Amniotic stem cell (primary cell): ENCODE data around the gene SPATA31E1.
"Not testable (repeated sequence)": the region's sequence is repeated elsewhere in the genome, so short reads cannot be mapped to it uniquely, and the experiment has no call there.

Experiments
- DNase-seq: peaks from one replicate; lab custom pipeline; 2025; lab: John Stamatoyannopoulos, UW

The SPATA31E1 gene

DNA sequence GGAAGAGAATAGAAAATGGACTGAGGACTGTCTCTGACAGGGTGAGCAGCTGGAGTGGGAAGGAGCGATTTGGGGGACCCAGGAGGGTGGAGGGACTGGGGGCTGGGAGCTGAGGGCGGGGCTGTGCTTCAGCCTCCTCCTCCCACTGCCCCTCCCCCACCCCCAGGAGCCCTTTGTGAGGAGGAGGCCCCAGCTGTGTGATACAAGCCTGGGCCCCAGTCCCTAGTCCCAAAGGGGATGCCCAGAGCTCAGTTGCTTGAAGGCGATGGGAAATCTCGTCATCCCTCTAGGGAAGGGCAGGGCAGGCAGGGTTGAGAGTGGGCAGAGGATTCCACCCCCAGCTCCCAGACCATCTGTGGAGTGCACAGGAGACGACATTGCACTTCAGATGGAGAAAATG lies at the start of gene SPATA31E1:
Gene SPATA31E1 (plus strand): TSS at position 251 of the 400 bp plus-strand sequence. CDS start 15 bp downstream, at position 266.
- DNase-seq = no peak

DNA sequence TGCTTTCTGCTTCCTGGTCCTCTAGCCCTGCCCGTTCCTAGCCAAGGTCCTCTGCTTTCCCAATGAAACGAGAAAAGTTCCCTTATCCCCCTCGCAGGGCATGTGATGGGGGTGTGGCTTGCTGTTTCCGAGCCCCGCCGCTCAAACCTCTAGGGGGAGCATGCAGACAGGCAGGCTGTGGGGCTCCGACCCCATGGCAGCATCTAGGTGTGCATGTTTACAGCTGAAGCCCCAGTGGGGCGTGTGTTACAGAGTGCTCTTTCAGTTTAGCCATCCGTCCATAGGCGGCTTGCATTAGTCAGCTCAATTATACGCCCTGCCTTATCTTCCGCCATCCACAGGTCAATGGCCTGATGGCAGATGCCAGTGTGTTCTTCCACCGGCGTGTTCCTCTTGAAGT lies 48.3 kb upstream of the SPATA31E1 start:
- DNase-seq = no peak

DNA sequence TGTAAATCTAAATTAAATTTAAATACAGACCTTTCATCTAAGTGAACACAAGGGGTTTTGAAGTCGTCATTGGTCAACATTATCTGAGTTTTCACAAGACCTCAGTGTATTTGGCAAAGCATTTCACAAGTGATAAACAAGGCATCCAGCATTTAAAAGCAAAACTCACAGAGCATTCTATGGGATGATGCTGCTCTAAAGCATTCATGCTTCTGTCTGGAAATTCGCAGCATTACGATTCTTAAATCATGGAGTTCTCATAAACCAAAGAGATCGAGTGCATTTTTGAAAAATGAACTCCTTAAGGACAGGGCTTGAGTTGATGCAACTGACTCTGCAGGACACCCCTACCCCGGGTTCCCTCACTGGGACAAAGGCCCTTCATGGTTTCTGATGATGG lies 46.1 kb upstream of the SPATA31E1 start:
- no peak for DNase-seq

DNA sequence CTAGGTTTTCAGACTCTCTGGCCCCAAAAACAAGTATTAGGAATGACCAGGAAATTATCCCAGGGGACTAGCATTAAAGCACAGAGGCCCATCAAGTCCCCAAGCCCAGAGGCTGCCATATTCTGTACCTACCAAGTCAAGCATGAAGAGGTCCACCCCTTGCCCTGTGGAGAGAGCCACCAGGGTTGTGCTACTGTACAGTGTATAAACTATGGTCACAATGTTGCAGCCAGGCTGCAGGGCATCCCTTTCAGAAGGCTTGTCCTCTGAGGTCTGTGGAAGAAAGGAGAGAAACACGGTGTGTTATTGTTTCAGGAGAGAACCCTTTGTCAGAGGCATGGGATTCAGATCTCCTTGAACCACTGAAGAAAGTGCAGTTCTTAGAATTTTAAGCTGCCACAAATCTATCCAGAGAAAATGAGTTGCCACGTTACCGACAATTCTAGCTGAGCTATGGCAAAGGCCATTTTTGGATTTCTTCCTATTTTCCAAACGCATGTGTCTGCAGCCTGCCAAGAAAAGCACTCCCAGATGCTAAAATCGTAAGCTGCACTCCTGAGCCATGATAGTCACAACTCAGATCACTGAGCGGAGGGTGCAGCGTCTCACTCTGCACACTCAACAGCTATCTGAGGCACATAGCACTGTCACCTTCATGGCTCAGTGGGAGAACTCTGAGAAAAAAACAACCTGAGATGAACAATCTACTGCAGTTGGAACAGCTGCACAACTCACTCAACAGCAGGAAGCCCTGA lies 45.5 kb upstream of the SPATA31E1 start:
- no peak for DNase-seq

DNA sequence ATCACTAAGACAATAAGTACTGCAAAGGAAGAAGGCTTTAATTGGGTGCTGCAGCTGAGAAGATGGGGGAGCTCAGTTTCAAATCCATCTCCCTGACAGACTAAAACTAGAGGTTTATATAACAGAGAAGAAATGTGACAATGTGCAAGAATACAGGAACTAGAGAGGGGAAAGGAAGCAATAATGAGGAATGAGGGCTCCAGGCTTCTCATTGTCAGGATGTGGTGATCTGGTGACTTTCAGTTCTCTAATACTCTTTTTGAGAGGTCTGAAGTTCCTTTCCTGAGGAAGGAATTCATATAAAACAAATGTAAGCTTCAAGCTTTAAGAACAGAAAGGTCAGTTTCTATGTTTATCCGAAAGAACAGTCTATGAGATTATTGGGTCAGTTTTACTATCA lies 42.5 kb upstream of the SPATA31E1 start:
- DNase-seq = no peak

DNA sequence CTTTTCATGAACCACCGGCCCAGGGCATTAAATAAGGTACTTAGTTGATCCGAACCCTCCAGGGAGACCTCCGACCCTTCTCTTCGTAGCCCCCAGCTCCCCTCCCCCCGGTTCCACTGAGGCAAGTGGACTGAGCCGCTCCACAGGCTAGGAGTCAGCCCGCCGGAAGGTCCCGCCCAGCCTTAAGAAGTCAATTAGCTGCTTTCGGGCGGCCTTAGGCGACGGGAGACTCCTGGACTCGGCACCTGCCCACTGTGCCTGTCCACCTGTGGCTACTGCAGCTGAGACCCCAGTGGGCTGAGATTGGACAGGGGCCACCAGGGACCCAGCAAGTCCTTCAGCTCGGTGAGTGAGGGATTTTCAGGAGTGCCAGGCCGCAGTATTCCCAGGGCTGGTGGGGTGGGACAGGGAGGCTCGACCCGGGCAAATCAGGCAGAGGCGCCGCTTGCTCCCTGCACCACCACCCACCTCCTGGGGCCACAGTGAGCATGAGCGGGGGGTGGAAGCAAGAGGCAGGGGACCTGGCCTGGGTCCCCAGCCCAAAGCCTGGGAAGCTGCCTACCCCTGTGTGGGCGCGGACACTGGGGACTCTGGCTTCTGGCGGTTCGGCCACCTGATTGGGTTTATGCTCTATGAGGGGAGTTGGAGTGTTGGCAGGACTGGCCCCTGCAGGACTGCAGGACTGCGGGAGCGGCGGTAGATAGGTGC lies 39.6 kb upstream of the SPATA31E1 start:
- no peak for DNase-seq

DNA sequence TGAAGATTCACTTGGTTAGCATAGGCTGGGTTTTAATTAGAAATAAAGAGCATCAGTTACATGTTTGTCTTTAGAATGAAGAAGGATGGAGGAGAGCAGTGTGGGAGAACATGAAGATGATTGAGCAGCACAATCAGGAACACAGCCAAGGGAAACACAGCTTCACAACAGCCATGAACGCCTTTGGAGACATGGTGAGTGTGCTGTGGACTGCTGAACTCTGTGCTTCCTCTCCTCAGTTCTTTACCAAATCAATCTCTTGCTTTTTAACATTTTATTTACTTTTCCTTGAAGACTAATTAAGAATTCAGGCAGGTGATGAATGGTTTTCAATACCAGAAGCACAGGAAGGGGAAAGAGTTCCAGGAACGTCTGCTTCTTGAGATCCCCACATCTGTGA lies 38.2 kb upstream of the SPATA31E1 start:
- DNase-seq = no peak

DNA sequence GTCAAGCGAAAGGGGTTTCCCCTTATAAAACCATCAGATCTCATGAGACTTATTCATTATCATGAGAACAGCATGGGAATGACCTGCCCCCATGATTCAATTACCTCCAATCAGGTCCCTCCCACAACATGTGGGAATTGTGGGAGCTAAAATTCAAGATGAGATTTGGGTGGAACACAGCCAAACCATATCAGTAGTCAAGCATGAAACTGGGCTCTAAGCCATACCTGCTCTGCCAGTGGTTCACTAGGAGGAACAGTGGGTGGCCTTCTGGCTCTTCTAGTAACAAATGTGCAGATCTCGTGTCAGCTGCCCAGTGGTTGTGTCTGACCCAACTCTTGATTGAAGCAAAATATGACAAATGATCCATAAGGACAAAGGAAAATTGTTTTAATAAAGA lies 34.9 kb upstream of the SPATA31E1 start:
- not testable (repeated sequence) for DNase-seq

DNA sequence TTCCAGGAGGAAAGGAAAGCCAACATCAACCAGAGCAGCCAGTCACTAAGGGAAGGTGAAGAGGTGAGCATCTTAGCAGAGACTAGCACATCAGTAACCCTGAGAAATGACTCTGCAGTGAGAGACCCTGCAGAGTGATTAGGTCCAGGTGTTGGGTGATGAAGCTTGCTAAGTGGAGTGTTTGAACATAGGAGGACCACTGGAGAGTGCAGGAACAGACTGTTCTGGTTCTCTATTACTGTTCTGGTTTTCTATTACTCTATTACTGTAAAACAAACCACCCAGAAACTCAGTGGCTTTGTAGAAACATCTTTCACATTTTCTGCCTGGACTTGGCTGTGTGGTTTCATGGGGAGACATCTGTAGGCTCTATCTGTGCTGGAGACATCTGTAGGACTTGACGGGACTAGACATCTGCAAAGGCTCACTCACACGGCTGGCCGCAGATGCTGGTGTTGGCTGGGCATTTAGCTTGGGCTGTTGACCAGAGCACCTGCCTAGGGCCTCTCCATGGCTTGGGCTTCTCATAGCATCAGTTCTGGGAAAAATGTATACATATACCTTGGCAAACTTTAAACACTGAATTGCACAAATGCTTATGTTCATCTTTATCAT lies 33.4 kb upstream of the SPATA31E1 start:
- DNase-seq = no peak

DNA sequence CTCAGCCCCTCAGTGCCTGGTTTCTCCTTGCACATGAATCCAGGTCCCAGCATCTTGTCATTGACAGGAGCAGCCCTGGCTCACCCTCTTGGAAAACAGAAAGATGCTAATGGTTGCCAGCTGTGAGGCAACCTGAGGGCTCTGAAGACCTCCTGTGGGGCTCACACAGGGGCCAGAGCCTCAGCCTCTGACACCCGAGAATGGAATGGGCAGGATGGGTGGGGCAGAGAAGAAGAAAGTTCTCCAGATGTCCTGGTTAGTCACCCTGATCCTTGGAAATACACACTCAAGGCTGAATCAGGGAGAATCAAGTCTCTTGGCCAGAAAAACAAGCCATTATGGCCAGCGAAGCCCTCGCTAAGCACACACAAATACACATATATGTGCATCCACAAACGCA lies 32.3 kb upstream of the SPATA31E1 start:
- DNase-seq = no peak

DNA sequence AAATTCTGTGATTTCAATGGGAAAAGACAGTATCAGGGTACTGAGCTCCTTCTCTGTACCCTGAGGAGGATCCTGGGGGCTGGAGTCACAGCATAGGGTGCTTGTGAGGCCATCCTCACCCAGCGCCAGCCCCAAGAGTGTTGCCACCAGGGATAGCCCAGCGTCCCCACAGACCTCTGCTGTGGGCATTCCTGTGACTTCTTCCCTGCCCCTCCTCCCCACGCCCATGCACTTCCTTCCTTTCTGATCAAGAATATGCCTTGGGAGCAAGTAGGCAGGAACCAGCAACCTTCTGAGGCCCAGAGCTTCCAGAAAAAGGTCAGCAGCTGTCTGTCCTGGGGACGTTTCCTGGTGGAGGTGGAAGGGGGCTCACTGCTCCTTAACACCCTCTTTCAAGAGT lies 31.5 kb upstream of the SPATA31E1 start:
- not testable (repeated sequence) for DNase-seq

DNA sequence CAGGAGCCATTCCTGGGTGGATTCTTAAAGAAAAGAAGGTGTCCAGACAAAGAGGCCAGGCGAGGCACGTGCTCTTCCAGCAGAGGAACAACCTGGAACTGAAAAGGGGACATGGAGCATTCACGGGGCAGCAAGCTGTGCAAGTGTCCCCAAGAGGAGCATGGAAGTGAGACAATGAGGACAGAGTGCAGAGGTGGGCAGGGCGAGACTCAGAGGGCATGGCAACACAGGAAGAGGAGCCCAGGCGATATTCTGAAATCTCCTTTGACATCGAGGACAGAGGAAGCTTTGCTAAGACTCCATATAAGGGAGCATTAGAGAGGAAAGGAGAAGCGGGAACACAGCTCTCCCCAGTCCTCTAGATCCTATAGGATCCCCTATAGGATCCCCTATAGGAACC lies 29.4 kb upstream of the SPATA31E1 start:
- DNase-seq = no peak

DNA sequence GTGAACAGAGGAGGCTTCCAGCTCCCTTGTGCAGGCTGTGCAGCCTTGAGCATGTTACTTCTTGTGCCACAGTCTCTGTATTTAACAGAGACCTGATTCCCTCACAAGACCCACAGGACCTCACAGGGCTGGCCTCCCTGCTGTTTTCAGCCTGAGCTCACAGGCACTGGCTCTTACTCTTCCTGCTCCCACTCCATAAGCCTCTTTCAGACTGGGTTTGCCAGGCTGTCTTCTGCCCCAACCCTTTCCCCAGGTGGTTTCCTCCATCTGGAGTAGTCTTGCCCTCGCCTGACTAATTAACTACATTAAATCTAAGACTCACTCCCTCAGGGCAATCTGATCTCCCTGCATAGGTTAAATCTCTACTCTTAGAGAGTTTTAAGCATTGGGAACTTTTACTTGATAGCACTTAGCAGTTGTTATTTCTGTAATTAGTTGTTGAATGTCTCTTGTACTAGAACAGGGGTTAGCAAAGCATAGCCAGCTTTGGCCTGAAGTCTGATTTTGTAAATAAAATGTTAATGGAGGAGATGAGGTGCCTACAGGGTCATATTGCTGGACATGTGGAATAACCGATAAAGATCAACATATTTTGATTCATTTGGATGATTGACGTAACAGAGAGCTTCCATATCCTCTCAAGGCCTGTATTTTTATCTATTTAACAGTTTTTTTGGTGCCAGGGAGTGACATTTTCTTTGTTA lies 28.6 kb upstream of the SPATA31E1 start:
- no peak for DNase-seq

DNA sequence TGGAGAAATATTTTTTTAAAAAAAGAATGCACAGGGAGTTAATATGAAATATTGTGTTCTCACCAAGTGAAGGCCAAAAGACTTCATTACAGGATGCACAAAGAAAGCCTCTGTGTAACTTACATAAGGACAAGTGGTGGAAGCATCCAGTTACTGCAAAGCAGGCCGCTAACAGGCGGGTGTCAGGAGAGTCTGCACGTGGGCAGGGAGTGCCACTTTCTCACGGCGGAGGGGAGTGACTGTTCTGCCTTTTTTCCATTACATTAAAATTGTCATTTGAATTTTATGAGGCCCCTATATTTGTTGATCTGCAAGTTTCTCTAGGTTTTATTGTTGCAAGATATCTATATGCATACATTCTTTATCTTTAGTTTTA lies 28.1 kb upstream of the SPATA31E1 start:
- no peak for DNase-seq

DNA sequence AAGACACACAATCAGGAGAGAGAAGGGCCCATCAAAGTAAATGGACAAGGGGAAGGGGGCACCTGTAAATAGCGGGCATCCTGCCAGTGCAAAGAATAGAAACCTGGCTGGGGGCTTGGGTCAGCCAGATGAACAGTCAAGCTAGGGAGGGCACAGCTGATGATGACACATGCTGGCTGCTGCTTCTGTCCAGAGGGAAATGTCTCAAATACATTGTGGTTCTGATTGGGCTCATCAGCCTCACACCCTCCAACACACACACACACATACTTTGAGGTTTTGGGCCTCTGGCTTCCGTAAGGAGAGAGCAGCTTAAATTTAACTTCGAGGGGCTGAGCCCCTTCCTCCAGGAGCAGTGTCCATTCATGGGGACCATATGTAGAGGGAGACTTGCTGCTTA lies 27.6 kb upstream of the SPATA31E1 start:
- DNase-seq = no peak

DNA sequence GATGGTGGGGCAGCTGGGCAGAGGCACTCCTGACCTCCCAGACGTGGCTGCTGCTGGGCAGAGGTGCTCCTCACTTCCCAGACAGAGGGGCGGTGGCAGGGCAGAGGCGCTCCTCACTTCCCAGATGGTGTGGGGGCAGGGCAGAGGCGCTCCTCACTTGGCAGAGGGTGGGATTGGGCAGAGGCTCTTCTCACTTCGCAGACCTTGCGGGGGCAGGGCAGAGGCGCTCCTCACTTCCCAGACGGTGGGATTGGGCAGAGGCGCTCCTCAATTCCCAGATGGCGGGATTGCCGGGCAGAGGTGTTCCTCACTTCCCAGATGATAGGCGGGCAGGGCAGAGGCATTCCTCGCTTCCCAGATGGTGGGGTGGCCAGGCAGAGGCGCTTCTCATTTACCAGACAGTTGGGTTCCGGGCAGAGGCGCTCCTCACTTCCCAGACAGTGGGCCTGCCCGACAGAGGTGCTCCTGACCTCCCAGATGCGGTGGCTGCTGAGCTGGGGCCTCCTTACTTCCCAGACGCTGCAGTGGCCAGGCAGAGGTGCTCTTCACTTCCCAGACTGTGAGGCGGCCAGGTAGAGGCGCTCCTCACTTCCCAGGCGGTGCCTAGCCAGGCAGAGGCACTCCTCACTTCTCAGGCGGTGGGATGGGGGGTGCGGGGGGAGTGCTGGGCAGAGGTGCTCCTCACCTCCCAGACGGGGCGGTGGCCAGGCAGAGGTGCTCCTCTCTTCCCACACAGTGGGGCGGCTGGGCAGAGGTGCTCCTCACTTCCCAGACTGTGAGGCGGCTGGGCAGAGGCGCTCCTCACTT lies 25.3 kb upstream of the SPATA31E1 start:
- no peak for DNase-seq

DNA sequence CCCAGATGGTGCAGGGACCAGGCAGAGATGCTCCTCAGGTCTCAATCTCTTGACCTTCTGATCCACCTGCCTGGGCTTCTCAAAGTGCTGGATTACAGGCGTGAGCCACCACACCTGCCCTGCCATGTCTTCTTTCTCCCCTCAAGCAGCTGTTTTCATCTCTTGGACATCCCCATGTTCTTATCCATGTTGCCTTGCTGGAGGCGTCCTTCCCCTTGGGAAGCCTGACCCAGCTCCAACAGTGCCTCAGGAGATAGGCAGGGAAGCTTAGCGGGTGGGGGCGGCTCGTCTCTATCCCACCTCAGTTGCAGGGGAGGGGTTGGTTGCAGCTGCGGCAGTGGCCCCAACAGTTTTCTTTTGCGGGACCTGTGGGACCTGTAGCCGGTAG lies 24.7 kb upstream of the SPATA31E1 start:
- DNase-seq = no peak

DNA sequence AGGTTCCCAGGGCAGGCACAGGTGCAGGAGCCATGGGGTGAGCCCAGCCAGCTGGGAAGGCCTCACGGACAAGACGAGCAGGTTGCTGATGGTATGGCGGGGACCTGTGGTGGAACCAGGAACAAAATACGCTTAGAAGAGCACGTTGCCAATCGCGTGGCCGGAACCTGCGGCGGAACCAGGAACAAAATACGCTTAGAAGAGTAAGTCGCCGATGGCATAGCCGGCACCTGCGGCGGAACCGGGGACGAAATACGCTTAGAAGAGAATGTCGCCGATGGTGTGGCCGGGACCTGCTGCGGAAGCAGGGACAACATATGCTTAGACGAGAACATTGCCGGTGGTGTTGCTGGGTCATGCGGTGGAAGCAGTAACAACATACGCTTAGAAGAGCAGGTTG lies 23.5 kb upstream of the SPATA31E1 start:
- no peak for DNase-seq

DNA sequence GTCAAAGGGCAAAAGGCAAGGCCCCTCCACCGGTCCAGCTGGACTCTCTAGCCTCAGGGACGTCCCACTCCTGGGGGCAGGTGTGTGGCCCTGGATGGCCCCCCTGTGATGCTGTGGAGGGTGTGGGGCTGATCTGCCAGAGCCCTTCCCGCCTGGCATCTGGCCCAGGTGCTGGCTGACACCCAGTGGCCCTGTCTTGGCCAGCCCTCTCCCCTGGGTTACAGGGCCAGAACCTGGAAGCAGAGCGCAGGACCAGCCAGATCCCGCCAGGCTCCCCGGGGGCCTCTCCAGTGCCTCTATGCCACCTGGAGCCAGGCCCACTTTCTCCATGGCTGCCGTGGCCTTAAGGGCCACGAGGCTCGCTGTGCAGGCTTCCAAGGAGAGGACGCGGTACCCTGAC lies 22.9 kb upstream of the SPATA31E1 start:
- DNase-seq = no peak

DNA sequence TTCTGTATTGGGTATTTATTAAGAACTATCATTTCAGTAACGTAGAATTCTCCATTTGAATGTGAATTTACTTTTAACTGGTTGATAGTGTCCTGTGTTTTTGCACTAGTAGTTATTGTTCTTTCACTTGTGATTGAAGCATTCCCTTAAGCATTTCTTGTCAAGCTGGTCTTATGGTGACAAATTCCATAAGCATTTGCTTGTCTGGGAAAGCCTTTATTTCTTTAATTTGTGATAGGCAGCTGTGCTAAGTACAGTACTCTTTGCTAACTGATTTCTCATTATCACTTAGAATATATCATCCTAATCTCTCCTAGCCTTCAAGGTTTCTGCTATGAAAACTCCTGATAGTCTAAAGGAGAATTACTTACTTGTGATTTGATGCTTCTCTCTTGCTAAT lies 21.3 kb upstream of the SPATA31E1 start:
- no peak for DNase-seq

DNA sequence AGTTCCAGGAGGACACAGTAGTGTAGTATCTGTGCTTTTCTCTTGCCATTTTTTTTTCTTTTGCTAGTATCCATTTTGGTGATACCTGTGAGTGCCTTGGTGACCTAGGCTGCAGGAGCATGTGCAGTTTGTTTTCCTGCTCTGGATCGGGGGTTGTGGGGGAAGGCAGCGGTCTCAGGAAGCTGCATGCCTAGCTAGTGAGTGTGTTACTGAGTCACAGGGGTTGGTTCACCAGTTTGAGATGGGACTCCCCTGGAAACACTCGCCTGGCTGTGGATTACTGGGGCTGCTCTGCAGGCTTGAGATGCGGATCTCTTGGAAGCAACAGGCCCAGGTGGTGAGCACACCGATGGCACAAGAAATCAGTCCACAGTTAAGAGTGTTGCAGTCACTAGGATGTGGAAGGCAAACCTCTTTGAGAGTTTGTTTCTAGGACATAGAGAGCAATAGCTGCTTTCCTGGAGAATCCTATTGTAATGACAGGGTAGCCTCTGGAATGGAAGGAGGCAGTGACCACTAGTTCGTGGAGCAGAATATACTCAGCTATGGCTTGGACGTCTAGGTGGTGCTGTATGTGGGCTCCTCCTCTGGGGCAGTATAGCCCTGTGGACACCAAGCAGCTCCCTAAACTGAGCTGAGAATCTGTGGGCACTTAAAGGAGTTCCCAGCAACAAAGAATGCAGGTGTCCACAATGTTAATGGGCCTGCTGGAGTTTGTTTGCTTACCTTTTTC lies 20.0 kb upstream of the SPATA31E1 start:
- DNase-seq = peak; percentile 46
